GM19324 (cell line): ENCODE data around the gene CASP5.
A peak's percentile ranks its signal among the peaks of the same experiment; 100 is the strongest.
"Not testable (repeated sequence)": the region's sequence is repeated elsewhere in the genome, so short reads cannot be mapped to it uniquely, and the experiment has no call there.

Source experiments
- ATAC-seq: cut with Tn5 transposase; IDR thresholded peaks from one replicate; pipeline ENCODE4 v1.9.1; 2021; ENCODE audit warnings: mild to moderate bottlenecking, moderate library complexity; ENCODE audit not compliant: unreplicated experiment, low FRiP score

Gene CASP5

DNA sequence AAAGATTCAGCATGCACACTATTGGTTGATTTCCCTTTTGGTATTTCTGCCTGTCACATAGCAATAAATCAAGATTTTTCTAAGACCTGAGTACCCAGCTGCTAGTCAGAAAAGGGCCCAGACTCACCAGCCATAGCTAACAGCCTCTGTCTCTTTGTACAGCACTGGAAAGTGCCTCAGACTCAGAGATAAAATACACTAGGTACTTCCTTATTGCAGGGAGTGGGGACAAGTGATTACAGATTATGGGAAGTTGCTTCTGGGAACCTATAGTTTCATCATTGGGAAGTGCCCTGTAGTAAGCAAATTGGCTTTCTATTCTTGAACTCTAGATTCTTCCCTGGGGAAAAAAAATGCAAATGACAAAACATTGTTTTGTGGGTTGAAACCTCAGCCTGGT lies at the start of gene CASP5:
TSS of gene CASP5 (minus strand) at position 166 of the 400 bp plus-strand sequence. CDS start at position 134, 32 bp downstream.
- peak; percentile 48 for ATAC-seq

DNA sequence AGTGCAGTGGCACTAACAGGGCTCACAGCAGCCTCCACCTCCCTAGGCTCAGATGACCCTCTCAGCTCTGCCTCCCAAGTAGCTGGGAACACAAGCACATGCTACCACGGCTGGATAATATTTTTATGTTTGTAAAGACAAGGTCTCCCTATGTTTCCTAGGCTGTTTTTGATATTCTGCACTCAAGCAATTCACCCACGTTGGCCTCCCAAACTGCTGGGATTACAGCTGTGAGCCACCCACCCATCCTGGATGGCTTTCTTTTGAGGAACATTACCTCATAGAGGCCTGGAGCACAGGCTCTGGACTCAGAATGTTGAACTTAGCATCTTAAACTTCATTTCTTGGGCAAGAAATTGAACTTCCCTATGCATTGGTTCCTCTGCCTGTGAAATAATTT lies 49.1 kb upstream of the CASP5 start:
- ATAC-seq = not testable (repeated sequence)

GRCh38 chr11:105071089-105071732 lies 48.2 kb upstream of the CASP5 start:
- ATAC-seq = no peak

DNA sequence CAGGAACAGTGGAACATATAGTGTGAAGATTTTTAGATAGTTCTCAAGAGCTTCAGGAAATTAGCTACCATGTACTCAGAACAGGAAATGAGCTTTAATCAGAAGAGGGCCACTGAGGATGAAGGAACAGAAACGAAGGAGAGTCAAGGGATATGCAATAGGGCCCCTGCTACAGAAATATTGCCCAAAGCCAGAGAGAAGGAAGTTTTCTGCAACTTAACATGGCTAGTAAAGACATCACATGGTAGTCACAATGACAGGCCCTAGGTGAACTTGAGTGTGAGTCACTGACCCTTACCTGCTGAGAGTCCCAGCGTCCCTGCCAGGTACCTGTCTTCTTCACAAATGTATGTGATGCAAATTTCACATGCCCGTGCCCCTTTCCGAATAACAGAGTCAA lies 47.3 kb upstream of the CASP5 start:
- no peak for ATAC-seq

DNA sequence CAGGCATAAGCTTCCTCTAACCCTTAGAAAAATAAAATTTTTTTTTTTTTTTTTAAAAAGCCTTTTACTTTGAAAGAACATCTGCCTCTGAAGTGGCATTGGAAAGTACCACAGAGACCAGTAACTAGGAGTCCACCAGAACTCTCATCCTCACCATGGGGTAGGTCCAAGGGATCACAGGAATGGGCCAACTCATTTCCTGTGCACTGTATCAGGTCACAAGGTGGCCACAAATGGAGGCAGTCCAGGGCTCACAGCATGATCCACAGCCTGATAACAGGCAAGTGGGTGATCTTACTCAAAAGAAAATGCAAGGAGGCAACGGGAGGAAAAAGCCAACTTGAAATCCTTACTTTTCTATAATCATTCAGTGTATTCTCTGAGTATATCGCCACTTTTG lies 46.8 kb upstream of the CASP5 start:
- not testable (repeated sequence) for ATAC-seq

- ATAC-seq = not testable (repeated sequence)
Measured at GRCh38 chr11:105063245-105063941, 40.4 kb upstream of the CASP5 start.

- ATAC-seq = no peak
Measured at GRCh38 chr11:105057432-105057831, 34.5 kb upstream of the CASP5 start.

GRCh38 chr11:105056446-105056845 lies 33.5 kb upstream of the CASP5 start:
- ATAC-seq = no peak

DNA sequence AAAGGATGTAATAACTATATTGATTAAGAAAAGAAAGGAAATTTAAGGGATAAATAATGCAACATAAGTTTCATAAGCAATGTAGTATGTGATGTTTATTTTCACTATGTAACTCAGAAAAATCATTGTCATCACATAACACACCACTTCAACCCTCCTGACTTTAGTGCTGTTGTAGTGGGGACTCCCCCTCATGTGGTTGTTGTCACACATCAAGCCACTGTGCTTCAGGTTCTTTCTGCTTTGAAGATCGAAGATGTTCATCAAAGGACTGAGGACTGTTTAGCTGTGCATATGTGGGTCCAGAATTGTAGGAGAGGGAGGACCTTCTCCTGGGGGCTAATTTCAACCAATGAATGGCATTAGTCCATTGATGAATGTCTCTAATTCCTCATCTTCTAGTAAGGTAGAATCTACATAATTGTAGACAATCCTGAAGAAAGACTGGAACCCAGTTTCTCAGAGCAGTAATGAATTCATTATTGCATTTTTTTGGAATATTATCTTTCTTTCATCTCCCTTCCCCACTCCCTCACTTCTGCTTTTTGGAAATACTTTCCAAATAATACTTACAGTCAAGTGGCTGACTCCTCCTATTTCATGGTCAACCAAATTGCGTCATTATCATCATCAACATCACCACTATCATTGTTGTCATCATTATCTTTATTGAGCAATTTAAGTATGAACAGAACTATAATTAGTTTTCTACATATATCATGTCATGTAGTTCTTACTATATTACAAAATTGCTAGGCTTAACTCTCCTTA lies 31.9 kb upstream of the CASP5 start:
- ATAC-seq = no peak

DNA sequence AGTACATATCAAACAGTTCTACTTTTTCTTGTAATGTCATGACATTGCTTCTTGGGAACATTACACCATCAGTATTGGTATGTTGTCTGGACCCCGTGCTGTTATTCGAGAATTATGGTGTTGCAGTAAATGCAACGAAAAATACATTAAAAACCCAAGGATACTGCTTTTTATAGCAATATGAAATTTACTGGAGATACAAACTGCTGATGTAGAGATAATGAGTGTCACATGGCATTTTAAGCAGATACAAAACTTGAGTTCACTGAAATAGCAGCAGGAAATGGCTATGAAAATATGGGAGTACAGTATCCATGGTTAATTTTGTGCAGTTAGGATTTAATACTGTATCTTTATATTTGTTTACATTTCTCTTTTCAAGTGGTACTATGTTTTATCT lies 29.5 kb upstream of the CASP5 start:
- no peak for ATAC-seq

DNA sequence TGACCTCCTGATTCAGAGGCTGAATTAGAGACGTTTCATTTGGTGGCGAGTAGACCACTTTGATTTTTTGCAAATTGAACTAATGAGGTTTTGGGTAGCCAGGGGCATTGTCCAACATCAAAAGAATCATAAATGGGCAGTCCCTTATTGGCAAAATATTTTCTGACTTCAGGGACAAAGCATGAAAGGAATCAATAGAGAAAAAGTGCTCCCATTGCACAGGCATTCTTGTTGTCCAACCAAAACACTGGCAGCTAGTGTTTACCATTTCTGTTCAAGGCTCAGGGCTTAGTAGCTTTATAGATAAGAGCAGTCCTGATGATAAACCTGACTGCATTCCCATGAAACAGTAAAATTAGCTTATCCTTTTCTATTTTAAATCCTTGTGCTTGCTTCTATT lies 28.6 kb upstream of the CASP5 start:
- no peak for ATAC-seq

- no peak for ATAC-seq
Measured at GRCh38 chr11:105049481-105049880, 26.5 kb upstream of the CASP5 start.

- ATAC-seq = no peak
Measured at GRCh38 chr11:105046898-105047579, 24.1 kb upstream of the CASP5 start.

- ATAC-seq = no peak
Measured at GRCh38 chr11:105045676-105046296, 22.8 kb upstream of the CASP5 start.

DNA sequence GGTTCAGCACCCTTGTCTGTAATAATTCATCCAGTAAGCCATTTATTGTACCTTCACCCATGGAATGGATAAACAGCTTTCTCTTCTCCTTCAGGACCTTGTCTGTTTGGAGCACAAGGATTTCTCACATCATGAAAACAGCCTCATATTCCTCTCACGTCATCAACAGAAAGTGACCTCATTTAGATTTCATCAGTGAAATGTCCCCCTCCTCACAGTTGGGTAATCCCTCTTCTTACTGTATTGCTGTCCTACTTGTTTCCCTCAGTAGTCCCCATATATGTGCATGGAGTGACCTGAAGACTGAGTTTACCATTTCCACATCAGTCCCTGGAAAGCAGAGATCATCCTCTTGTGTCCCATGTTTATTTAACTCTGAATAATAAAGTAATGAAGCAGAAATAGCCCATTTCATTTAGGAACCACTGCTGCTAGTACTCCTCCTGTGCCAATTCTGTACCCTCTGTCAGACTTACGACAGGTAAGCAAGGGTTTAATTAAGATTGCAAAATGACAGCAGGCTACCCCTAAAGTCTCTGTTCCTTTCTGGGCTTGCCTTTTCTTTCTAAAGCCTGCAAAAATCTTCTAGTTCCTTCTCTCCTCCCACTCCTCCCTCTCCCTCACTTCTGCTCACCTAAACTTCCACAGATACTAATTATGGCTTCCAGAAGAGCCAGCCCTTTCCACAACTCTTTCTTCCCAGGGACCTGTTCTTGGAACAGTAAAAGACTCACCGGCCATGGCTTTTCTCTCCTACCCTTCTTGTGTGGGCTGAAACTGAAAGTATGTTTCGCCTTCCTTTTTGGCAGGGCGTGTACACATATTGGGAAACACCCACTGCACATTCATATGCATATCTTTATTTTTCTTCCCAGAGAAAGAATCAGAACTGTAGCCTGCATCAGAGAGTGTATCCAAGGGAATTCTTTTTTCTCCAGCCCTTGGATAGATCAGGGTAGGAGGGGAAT lies 21.9 kb upstream of the CASP5 start, which contains the start of gene CARD16:
TSS of gene CARD16 (minus strand) at position 779 of the 968 bp plus-strand sequence. CDS start at position 741, 38 bp downstream.
- peak; percentile 100 for ATAC-seq

GRCh38 chr11:105042178-105042577 lies 19.2 kb upstream of the CASP5 start:
- no peak for ATAC-seq

DNA sequence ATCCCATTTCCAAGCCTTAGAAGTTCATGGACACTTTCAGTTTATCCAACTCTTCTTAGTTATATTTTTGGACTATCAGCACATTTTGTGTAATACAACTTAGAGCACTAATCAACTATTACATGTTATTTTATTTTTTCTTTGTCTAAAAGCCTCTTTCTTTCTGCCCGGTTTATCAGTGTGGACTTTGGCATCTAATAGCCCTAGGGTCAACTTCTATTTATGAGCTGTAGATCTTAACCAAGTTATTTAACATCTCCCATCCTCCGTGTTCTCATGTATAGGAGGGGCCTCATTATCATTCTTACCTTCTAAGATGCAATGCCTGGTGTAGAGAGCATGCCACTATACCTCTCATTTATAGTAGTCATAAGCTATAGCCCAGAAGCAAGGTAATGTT lies 17.7 kb upstream of the CASP5 start:
- no peak for ATAC-seq

- peak; percentile 95 for ATAC-seq
Measured at GRCh38 chr11:105034813-105035620, 12.0 kb upstream of the CASP5 start, which contains the start of gene CASP1. CASP1 (minus strand) TSS chr11:105035144; CDS start chr11:105035113, 31 bp downstream.
